Measurements from ENCODE around the gene GMCL2. TPM values are rescaled to one million over a fixed set of nuclear protein-coding genes. Genes with fewer than 3 reads are reported as not detected.

The GMCL2 gene
- total RNA-seq, 4 donors from 2014 or later = not detected

DNA sequence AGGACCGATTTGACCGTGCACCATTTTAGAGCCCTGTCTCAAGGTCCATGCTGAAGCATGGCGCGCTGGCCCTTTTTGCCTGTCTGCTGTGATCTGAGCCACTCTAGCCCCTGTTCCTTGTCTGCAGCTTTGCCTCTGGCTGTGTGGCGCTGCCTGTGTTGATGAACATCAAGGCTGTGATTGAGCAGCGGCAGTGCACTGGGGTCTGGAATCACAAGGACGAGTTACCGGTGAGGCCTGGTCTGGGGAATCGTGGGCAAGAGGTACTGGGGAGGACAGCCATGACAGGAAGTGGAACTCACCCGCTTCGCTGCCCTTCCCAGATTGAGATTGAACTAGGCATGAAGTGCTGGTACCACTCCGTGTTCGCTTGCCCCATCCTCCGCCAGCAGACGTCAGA is 39.8 kb downstream of the GMCL2 start:
- intact Hi-C loops (cut with DNase I; ENCODE audit: low total_unique reads) = no loop called here

DNA sequence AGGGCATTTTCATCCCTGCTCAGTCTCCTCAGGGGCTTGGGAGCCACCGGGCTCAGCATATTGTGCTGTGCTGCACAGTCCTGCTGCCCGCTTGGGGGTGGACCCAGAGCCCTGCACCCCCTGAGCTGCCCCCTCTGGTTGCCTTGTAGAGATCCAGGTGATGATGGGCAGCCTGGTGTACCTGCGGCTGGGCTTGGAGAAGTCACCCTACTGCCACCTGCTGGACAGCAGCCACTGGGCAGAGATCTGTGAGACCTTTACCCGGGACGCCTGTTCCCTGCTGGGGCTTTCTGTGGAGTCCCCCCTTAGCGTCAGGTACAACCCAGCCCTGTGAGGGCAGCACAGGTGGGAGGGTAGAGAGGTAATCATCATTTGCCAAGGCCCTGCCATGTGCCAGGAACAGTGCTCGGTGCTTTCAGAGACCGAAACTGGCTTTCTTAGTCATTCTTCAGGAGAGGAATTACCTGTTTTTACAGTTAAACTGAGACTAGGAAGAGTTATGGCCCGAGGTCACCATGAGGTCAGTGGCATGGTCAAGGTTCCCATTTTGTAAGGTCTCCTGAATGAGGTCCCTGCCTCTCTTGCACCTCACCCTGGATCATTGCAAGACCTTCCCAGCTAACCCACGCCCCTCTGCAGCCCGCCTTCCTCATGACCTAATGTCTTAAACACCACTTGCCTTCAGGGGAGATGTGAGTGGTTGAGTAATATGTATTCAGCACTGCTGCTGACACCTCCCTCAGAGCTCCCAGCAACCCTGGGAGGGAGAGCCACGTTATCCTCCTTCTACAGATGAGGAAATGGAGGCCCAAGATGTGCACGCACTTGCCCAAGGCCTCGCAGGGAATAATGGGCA is 41.0 kb downstream of the GMCL2 start:
- intact Hi-C loops (cut with DNase I; ENCODE audit: low total_unique reads) = no loop called here
- TF ChIP-seq POLR2AphosphoS5 (IDR thresholded peaks at IDR 0.05) = no peak
- TF ChIP-seq, protein P1, sequence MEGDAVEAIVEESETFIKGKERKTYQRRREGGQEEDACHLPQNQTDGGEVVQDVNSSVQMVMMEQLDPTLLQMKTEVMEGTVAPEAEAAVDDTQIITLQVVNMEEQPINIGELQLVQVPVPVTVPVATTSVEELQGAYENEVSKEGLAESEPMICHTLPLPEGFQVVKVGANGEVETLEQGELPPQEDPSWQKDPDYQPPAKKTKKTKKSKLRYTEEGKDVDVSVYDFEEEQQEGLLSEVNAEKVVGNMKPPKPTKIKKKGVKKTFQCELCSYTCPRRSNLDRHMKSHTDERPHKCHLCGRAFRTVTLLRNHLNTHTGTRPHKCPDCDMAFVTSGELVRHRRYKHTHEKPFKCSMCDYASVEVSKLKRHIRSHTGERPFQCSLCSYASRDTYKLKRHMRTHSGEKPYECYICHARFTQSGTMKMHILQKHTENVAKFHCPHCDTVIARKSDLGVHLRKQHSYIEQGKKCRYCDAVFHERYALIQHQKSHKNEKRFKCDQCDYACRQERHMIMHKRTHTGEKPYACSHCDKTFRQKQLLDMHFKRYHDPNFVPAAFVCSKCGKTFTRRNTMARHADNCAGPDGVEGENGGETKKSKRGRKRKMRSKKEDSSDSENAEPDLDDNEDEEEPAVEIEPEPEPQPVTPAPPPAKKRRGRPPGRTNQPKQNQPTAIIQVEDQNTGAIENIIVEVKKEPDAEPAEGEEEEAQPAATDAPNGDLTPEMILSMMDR (IDR thresholded peaks at IDR 0.05) = peak; percentile 62 to 79 (median 70)
- TF ChIP-seq POLR2A (IDR thresholded peaks at IDR 0.05) = no peak
- TF ChIP-seq EP300 (IDR thresholded peaks at IDR 0.05; ENCODE audit: low read depth) = no peak

More for the DNA sequence above, 39.8 kb downstream of the GMCL2 start:
- TF ChIP-seq POLR2AphosphoS5 (IDR thresholded peaks at IDR 0.05) (no peak), POLR2A (IDR thresholded peaks at IDR 0.05) (no peak), EP300 (IDR thresholded peaks at IDR 0.05; ENCODE audit: low read depth) (no peak)
- TF ChIP-seq, protein P1 (IDR thresholded peaks at IDR 0.05) = no peak
- Histone ChIP-seq H3K27ac (no peak overlapping the region), H3K27me3 (no peaks in the 10 kb centered on the region), H3K4me1 (peaks cover 0 to 5% (median 2%) of the 10 kb centered on the region in 4 donors), H3K9me3 (no peaks in the 10 kb centered on the region), H3K36me3 (peaks cover 0 to 18% (median 7%) of the 10 kb centered on the region in 4 donors), H3K4me3 (no peak overlapping the region)
- 88 to 90% methylated on average over 2 to 15 of the region's 15 CpGs for WGBS, 2 donors (ENCODE audit: low coverage in 1 of 2)
- no peak for DNase-seq
- in situ Hi-C loops (cut with MboI; ENCODE audit: low pct_ligation_motif_present in 1 of 4, low pct_unique_long_range_greater_than_20kb in 1 of 4, low sequenced_read_pairs in 3 of 4) = no loop called here

DNA sequence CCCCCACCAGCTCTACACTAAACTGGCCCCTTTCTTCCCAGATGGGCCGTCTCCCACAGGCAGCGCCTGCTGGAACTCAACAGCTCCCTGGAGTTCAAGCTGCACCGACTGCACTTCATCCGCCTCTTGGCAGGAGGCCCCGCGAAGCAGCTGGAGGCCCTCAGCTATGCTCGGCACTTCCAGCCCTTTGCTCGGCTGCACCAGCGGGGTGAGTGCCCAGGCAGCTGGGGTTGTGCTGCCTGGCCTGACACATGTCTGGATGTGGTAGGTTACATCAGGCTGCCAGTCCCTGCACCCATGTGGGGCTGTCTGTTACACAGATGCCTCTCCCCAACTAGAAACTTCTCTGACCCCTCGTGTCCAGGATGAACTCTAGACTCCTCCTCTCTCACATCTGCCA is 43.3 kb downstream of the GMCL2 start:
- Histone ChIP-seq H3K27me3 (no peaks in the 10 kb centered on the region), H3K4me3 (no peak overlapping the region), H3K4me1 (peaks cover 0 to 3% (median 0%) of the 10 kb centered on the region in 4 donors), H3K9me3 (no peaks in the 10 kb centered on the region), H3K27ac (no peak overlapping the region), H3K36me3 (peaks cover 0 to 30% (median 12%) of the 10 kb centered on the region in 4 donors)
- in situ Hi-C loops (cut with MboI; ENCODE audit: low pct_ligation_motif_present in 1 of 4, low pct_unique_long_range_greater_than_20kb in 1 of 4, low sequenced_read_pairs in 3 of 4) = no loop called here
- TF ChIP-seq POLR2AphosphoS5 (IDR thresholded peaks at IDR 0.05) (peak; percentile 14 to 57 (median 16)), POLR2A (IDR thresholded peaks at IDR 0.05) (no peak)
- TF ChIP-seq, protein P1 (IDR thresholded peaks at IDR 0.05) = no peak
- 71% methylated on average over 4 of the region's 10 CpGs; no CpG with 5 or more reads in 1 of the 2 donors for WGBS, 2 donors (ENCODE audit: low coverage in 1 of 2)
- intact Hi-C loops (cut with DNase I; ENCODE audit: low total_unique reads) = no loop called here
- peak; percentile 28 for DNase-seq

More for the DNA sequence above, 41.0 kb downstream of the GMCL2 start:
- WGBS, 2 donors (ENCODE audit: low coverage in 1 of 2) = 53% methylated on average over 14 of the region's 14 CpGs; no CpG with 5 or more reads in 1 of the 2 donors
- peaks cover 0 to 3% (median 0%) of the 10 kb centered on the region in 4 donors for H3K4me1 ChIP-seq
- peaks cover 0 to 18% (median 7%) of the 10 kb centered on the region in 4 donors for H3K36me3 ChIP-seq
- no peaks in the 10 kb centered on the region for H3K9me3 ChIP-seq
- H3K27me3 ChIP-seq = no peaks in the 10 kb centered on the region
- no peak overlapping the region for H3K27ac ChIP-seq
- no peak overlapping the region for H3K4me3 ChIP-seq
- peak; percentile 79 for DNase-seq
- in situ Hi-C loops (cut with MboI; ENCODE audit: low pct_ligation_motif_present in 1 of 4, low pct_unique_long_range_greater_than_20kb in 1 of 4, low sequenced_read_pairs in 3 of 4) = no loop called here

DNA sequence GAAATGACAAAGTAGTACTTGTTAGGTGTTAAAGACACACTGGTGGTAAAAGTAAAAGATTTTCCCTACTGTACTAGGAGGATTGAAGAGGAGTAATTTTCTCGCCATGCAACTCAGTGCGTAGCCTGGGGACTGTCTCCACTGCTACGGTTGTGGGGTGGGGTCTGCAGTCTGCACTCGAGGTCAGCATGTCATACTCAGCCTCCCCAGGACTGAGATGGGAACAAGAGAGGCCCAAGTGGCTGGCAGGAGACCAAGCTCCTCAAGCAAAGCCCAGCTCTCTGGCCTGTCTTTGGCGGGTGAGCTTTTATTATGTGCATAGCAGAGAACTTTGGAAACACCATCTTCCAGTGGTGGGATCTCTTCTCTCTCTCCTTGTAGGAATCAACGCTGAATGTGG is 43.9 kb downstream of the GMCL2 start:
- H3K4me1 ChIP-seq = peaks cover 0 to 3% (median 0%) of the 10 kb centered on the region in 4 donors
- H3K27ac ChIP-seq = no peak overlapping the region
- in situ Hi-C loops (cut with MboI; ENCODE audit: low pct_ligation_motif_present in 1 of 4, low pct_unique_long_range_greater_than_20kb in 1 of 4, low sequenced_read_pairs in 3 of 4) = no loop called here
- intact Hi-C loops (cut with DNase I; ENCODE audit: low total_unique reads) = no loop called here
- WGBS, 2 donors (ENCODE audit: low coverage in 1 of 2) = 67 to 82% methylated on average over 4 to 6 of the region's 6 CpGs
- TF ChIP-seq POLR2AphosphoS5 (IDR thresholded peaks at IDR 0.05) = no peak
- TF ChIP-seq, protein P1 (IDR thresholded peaks at IDR 0.05) = no peak
- no peak for DNase-seq
- H3K4me3 ChIP-seq = no peak overlapping the region
- no peaks in the 10 kb centered on the region for H3K9me3 ChIP-seq
- no peaks in the 10 kb centered on the region for H3K27me3 ChIP-seq
- peaks cover 0 to 30% (median 12%) of the 10 kb centered on the region in 4 donors for H3K36me3 ChIP-seq

Data from transverse colon (tissue), 4 donors.